ENCODE measurements around the gene MAML1. TPM values are rescaled to one million over a fixed set of nuclear protein-coding genes. Genes with fewer than 3 reads are reported as not detected.

The MAML1 gene
- total and polyA plus RNA-seq, 10 of the 15 experiments (the other 5 are each of a cell fraction or from before 2014, with no cell fraction given), result 0.42 to 23.9 (median 7.3) TPM

- peak; percentile 57 to 85 (median 60); a peak in 4 of 6 replicates for TF ChIP-seq CTCF (IDR thresholded peaks at IDR 0.05 in 2 of 3, conservative IDR thresholded peaks at IDR 0.05 in 1 of 3; ENCODE audit: control insufficient read depth in 2 of 3, extremely low read depth in 1 of 3, insufficient read depth in 1 of 3, low read depth in 3 of 3, low read length in 3 of 3)
- TF ChIP-seq WRNIP1 (IDR thresholded peaks at IDR 0.05; ENCODE audit: borderline replicate concordance, low read depth, low read length), result no peak
- TF ChIP-seq ZNF274 (IDR thresholded peaks at IDR 0.05; ENCODE audit: insufficient read depth, insufficient read length), result no peak
- no peak for TF ChIP-seq ZNF384 (IDR thresholded peaks at IDR 0.05; ENCODE audit: borderline replicate concordance, low read depth, low read length)
- TF ChIP-seq HCFC1 (IDR thresholded peaks at IDR 0.05; ENCODE audit: low read length), result no peak; the same call in 1 of the 2 replicates
- TF ChIP-seq PKNOX1 (IDR thresholded peaks at IDR 0.05), result no peak
- TF ChIP-seq MYB (IDR thresholded peaks at IDR 0.05; ENCODE audit: borderline replicate concordance, low read depth, low read length), result 0 out of 2 replicates have a peak, but pooled peaks have one; percentile 18
- 0 out of 2 replicates have a peak, but pooled peaks have one; percentile 34 for TF ChIP-seq NFXL1 (IDR thresholded peaks at IDR 0.05; ENCODE audit: borderline replicate concordance)
- no peak for TF ChIP-seq STAT1 (conservative IDR thresholded peaks at IDR 0.05)
- TF ChIP-seq FOXK2 (IDR thresholded peaks at IDR 0.05), result no peak
- TF ChIP-seq RB1 (IDR thresholded peaks at IDR 0.05; ENCODE audit: borderline replicate concordance), result peak; percentile 89; the same call in 1 of the 2 replicates
- TF ChIP-seq ZBED1 (IDR thresholded peaks at IDR 0.05; ENCODE audit: borderline replicate concordance), result no peak
- no peak for TF ChIP-seq TARDBP (IDR thresholded peaks at IDR 0.05; ENCODE audit: borderline replicate concordance)
- TF ChIP-seq TCF3 (IDR thresholded peaks at IDR 0.05; ENCODE audit: borderline replicate concordance, insufficient read depth, low read depth, low read length), result no peak
- peak; percentile 58 for TF ChIP-seq KLF5 (IDR thresholded peaks at IDR 0.05; ENCODE audit: partially characterized antibody)
- TF ChIP-seq MTA3 (IDR thresholded peaks at IDR 0.05; ENCODE audit: borderline replicate concordance, low read length), result no peak; the same call in 1 of the 2 replicates
- TF ChIP-seq JUNB (IDR thresholded peaks at IDR 0.05), result no peak
- TF ChIP-seq SRF (IDR thresholded peaks at IDR 0.05; ENCODE audit: low read depth in 2 of 2, low read length in 2 of 2), result no peak
- 0 out of 2 replicates have a peak, but pooled peaks have one; percentile 42 for TF ChIP-seq IRF3 (IDR thresholded peaks at IDR 0.05)
- no peak for TF ChIP-seq KAT2A (conservative IDR thresholded peaks at IDR 0.05; ENCODE audit: control insufficient read depth, low read depth, low read length)
- TF ChIP-seq ATF7 (IDR thresholded peaks at IDR 0.05; ENCODE audit: low read depth), result no peak
- peak; percentile 73; the same call in 1 of the 2 replicates for TF ChIP-seq ZNF207 (IDR thresholded peaks at IDR 0.05; ENCODE audit: borderline replicate concordance)
- TF ChIP-seq BCL11A (IDR thresholded peaks at IDR 0.05; ENCODE audit: low read depth, low read length), result no peak
- no peak for TF ChIP-seq EZH2 (IDR thresholded peaks at IDR 0.05; ENCODE audit: borderline replicate concordance, control insufficient read depth, low read depth, low read length)
- no peak; the same call in 1 of the 2 replicates for TF ChIP-seq CREB1 (IDR thresholded peaks at IDR 0.05; ENCODE audit: low read depth)
- TF ChIP-seq POLR2AphosphoS5 (IDR thresholded peaks at IDR 0.05; ENCODE audit: low read length), result peak; percentile 52
- TF ChIP-seq ASH2L (IDR thresholded peaks at IDR 0.05; ENCODE audit: borderline replicate concordance, low read depth), result no peak
- TF ChIP-seq NR2C1 (IDR thresholded peaks at IDR 0.05), result peak; percentile 28; the same call in 1 of the 2 replicates
Measured at GRCh38 chr5:179795863-179796833, 63.5 kb downstream of the MAML1 start (continued).
